Fibroblast of the aortic adventitia (primary cell): ENCODE data around the gene TEDDM1. TPM values are rescaled to one million over a fixed set of nuclear protein-coding genes. Genes with fewer than 3 reads are reported as not detected.

Source experiments
- DNase-seq: peaks from one replicate; pipeline ENCODE4 v3.0.0-alpha.2; 2010; ENCODE audit warnings: low read depth
- H3K4me3 ChIP-seq: 2 replicates; pipeline ENCODE4 v1.5.1; 2011; ENCODE audit warnings: low read depth, mild to moderate bottlenecking, control low read depth, low read length, moderate library complexity
- total RNA-seq: library from RNA; depleted of rRNA; stranded (reverse); fragments of >200 nt; gene quantifications from 2 replicates; pipeline ENCODE4 v1.2.3, GENCODE V29; 2012; ENCODE audit warnings: low replicate concordance
- TF ChIP-seq, protein P1 (sequence below): IDR thresholded peaks from 2 replicates; pipeline ENCODE4 v1.5.1; 2011; ENCODE audit warnings: mild to moderate bottlenecking, low read length, control low read depth, inconsistent platforms; ENCODE audit not compliant: insufficient read depth

Gene TEDDM1
- total RNA-seq, 1 donor, result not detected

DNA sequence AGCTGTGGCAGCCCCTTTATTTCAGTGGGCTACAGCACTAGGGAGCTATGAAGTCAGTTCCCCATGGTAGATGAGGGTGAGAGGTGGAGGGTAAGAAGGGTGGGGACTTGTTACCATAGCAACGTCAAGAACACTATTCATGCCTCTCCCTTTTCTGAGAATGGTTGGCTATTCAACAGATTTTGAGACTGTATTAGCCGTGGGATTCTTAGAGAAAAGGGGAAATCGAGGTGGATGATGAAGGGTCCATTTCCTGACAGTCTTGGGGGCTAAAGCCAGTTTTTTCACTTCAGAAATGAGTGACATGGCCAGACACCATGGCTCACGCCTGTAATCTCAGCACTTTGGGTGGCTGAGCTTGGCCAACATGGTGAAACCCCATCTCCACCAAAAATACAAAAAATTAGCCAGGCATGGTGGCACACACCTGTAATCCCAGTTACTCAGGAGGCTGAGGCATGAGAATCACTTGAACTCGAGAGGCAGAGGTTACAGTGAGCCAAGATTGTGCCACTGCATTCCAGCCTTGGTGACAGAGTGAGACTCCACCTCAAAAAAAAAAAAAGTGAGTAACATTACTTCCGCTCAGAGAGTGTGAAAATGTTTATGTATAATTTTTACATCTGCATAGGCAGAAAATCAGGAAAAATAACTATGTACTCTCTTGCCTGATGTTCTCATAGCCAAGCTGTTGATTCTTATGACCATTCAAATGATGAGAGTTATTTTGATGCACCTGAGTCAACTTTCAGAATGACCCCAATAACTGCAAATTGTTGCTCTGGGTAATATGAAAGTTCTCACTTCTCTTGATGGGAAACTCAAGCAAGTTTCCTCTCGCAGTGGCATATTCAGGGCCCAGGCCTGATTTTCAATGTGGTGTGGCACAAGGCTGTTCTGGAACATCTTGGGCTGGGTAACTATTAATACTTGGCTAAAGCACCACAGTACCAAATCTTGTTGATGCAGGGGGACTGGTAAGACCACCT is 26.3 kb upstream of the TEDDM1 start:
- no peak overlapping the region for H3K4me3 ChIP-seq
- TF ChIP-seq, protein P1, sequence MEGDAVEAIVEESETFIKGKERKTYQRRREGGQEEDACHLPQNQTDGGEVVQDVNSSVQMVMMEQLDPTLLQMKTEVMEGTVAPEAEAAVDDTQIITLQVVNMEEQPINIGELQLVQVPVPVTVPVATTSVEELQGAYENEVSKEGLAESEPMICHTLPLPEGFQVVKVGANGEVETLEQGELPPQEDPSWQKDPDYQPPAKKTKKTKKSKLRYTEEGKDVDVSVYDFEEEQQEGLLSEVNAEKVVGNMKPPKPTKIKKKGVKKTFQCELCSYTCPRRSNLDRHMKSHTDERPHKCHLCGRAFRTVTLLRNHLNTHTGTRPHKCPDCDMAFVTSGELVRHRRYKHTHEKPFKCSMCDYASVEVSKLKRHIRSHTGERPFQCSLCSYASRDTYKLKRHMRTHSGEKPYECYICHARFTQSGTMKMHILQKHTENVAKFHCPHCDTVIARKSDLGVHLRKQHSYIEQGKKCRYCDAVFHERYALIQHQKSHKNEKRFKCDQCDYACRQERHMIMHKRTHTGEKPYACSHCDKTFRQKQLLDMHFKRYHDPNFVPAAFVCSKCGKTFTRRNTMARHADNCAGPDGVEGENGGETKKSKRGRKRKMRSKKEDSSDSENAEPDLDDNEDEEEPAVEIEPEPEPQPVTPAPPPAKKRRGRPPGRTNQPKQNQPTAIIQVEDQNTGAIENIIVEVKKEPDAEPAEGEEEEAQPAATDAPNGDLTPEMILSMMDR, result no peak
- no peak for DNase-seq

DNA sequence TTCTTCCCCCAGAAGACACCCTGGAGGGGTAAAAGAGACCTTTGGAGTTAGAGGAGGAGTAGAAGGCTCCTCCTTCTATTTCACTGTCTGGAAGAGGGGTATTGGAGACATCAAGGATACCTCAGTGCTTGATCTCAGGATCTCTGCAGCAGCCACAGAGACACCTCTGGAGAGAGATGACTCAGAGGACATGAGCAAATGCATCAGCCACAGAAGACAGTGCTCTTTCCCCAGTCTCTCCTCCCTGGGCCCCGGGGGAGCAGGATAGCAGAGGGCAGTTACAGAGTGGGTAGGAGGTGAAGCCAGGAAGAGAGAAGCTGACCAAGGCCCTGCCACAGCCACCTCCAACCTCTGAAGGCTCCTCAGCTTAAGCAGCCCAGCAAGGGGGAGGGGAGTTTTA is 15.3 kb upstream of the TEDDM1 start:
- DNase-seq, result no peak
- TF ChIP-seq, protein P1, result no peak
- no peak overlapping the region for H3K4me3 ChIP-seq

DNA sequence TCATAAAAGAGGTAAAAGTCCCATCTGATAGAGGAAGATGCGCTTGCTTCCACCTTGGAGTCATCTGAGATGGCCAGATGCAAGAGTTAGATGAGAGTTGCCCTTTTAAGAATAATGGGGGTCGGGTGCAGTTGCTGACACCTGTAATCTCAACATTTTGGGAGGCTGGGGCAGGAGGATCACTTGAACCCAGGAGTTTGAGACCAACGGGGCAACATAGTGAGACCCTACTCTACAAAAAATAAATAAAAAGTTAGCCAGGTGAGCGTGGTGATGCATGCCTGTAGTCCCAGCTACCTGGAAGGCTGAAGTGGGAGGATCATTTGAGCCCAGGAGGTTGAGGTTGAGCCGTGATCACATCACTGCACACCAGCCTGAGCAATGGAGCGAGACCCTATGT is 13.5 kb upstream of the TEDDM1 start:
- DNase-seq, result no peak
- TF ChIP-seq, protein P1, result no peak
- no peak overlapping the region for H3K4me3 ChIP-seq

DNA sequence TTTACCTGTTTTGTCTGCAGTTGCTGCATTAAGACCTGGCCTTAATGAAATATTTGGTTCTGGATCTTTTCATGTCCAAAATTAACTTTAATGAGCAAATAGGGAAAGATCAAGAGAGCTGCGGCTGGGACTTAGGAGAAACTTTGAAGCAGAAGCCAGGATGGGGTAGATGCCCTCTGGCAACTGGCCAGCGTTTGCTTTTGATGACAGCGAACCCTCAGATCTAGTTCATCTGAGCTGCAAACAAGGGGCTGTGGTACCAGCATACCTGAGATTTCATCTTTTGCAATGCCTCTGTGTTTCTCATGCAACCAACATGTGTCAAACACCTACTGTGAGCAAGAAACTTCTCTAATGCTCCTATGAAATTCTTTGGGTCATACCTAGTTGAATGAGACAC is 13.0 kb upstream of the TEDDM1 start:
- no peak for DNase-seq
- H3K4me3 ChIP-seq, result no peak overlapping the region
- TF ChIP-seq, protein P1, result no peak

DNA sequence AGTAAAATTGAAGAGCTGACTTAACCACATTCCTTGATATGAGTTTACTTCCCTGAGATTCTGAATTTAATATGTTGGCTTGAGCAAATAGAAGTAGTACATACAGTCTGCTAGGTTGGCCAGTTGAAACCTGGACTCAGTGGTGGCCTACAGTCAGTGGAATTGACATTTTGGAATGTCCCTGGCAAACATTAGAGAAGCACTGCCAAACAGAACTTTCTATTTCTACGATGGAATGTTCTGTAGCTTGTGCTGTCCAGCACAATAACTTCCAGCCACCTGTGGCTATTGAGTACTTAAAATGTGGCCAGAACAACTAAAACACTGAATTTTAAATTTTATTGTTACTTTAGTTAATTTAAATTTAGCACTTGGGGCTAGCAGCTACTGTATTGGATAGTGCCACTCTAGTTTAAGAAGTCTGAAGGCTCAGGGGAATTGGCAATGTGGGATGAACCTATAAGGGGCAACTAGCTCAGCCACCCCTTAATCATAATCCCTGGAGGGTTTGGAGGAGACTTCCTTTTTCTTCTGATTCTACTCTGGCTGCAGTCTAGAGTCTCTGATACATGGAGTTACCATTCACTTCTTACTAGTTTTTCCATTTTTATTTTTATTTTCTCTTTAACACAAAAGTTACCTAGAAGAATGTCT is 10.3 kb upstream of the TEDDM1 start:
- TF ChIP-seq, protein P1, result no peak
- DNase-seq, result peak; percentile 45

DNA sequence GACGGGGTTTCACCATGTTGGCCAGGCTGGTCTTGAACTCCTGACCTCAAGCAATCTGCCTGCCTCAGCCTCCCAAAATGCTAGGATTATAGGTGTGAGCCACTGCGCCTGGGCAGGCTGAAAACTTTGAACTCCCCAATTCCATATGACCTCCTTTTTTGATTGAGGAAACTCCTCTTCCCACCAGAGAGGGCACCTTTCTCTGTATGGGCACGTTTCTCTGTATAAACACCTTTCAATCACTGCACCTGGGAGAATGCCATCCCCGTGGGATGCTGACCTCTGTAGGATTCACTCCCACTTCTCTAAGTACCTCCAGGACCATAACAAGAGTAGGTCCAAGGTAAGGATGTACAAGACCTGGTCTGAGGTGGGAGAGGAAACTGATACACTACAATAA is 9.7 kb upstream of the TEDDM1 start:
- TF ChIP-seq, protein P1, result no peak
- H3K4me3 ChIP-seq, result no peak overlapping the region
- no peak for DNase-seq

More for the DNA sequence above, 10.3 kb upstream of the TEDDM1 start:
- no peak overlapping the region for H3K4me3 ChIP-seq
